ENCODE data around the gene ANKRD13A.
"Not testable (repeated sequence)": the region's sequence is repeated elsewhere in the genome, so short reads cannot be mapped to it uniquely, and the experiment has no call there.

Gene ANKRD13A

GRCh38 chr12:110079477-110080400 lies 80.5 kb downstream of the ANKRD13A start:
- peak; percentile 55 for DNase-seq (ENCODE audit: low read depth)

- no peak for DNase-seq (ENCODE audit: low read depth)
These were observed 81.2 kb downstream of the ANKRD13A start for GRCh38 chr12:110080410-110080809.

- DNase-seq (ENCODE audit: low read depth) = no peak
These were observed 85.2 kb downstream of the ANKRD13A start for GRCh38 chr12:110084314-110085015.

GRCh38 chr12:110088216-110088615 lies 89.0 kb downstream of the ANKRD13A start:
- DNase-seq (ENCODE audit: low read depth) = not testable (repeated sequence)

- no peak for DNase-seq (ENCODE audit: low read depth)
These were observed 89.7 kb downstream of the ANKRD13A start for GRCh38 chr12:110088936-110089335.

Data from stimulated activated CD8-positive, alpha-beta memory T cell treated with anti-CD3 and anti-CD28 coated beads, Interleukin-4, amount 100 ng/mL, for 24 hours (primary cell).